HG03469 (cell line): Measurements from ENCODE around the gene ZNF236.

Experiments used
- ATAC-seq: cut with Tn5 transposase; IDR thresholded peaks from one replicate; pipeline ENCODE4 v1.9.1; 2021; ENCODE audit warnings: mild to moderate bottlenecking, moderate library complexity, moderate number of reproducible peaks; ENCODE audit not compliant: unreplicated experiment

The ZNF236 gene

DNA sequence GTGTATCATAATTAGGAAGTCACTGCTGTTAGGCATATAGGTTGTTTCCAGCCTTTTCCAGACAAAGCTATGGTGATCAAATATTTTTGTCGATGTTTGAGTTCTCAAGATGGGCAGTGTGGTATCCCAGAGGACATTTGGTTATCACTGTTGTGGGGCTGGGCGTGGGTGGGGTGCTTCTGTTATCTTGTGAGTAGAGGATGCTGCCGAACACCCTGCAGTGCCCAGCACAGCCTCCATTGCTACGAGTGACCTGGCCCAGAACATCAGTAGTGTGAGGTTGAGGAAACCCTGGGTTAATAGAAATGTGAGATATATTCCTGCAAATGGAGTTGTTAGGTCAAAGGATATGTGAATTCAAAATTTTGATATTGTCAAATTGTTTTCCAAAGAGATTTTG lies 33.2 kb downstream of the ZNF236 start:
- ATAC-seq: no peak

GRCh38 chr18:76857476-76857875 lies 35.1 kb downstream of the ZNF236 start:
- no peak for ATAC-seq

DNA sequence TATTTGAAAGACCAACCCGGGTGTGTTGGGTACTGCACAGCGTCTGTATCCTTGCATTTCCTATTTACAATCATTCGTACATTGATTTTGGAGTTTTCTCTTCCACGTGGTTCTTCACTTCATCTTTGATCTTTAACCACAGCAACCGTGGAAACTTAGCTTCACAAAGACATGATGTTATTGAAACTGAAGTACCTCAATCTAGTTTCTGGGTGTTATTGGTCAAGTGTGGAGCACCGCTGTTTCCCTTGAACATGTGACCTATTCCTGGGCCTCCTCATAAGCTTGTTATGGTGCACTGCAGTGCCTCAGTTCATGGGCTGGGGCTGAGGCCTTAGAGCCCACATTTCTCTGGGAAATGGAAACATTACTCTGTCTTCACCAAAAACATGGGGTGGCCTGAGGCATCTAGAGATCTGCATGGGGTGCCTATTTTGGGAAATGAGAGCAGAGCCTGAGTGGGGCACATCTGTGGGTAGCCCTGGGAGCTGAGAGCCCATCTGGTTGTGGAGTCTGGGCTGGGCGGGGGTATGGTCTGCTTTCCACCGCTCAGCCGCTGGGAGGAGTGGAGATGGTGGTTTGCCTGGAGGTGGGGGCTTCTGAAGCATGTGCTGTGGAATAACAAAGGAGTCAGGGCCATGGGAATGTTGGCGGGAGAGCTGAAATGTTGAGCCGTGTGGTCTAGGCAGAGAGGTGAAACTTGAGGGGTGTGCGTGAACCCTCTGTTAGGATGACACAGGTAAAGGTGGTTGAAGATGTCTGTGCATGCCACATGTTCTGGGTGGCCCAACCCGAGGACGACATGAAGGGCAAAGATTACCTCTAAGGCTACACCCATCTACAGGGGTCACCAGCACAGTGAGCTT lies 37.4 kb downstream of the ZNF236 start:
- peak; percentile 80 for ATAC-seq

DNA sequence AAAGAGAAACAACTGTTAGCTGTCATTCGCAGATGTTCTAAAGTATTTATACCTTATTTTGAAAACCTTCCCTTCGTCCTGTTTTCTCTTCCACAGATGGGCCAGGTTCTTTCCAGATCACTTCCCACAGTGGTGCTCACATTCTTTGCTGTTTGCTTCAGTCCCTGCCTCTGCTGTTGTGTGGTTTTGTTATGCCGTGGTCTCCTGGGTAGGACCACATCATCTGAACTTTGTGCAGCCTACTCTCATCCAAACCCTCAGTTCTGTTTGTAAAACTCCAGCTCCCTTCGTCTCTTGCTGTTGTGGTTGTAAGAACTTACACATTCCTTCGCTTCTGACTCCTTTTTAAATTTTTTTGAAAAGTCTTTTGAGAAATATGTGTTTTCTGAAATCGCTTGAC lies 38.1 kb downstream of the ZNF236 start:
- ATAC-seq: no peak

- no peak for ATAC-seq
Measured at GRCh38 chr18:76866666-76867065, 44.3 kb downstream of the ZNF236 start.

- no peak for ATAC-seq
Measured at GRCh38 chr18:76873311-76873710, 51.0 kb downstream of the ZNF236 start.

- no peak for ATAC-seq
Measured at GRCh38 chr18:76873713-76874112, 51.4 kb downstream of the ZNF236 start.

DNA sequence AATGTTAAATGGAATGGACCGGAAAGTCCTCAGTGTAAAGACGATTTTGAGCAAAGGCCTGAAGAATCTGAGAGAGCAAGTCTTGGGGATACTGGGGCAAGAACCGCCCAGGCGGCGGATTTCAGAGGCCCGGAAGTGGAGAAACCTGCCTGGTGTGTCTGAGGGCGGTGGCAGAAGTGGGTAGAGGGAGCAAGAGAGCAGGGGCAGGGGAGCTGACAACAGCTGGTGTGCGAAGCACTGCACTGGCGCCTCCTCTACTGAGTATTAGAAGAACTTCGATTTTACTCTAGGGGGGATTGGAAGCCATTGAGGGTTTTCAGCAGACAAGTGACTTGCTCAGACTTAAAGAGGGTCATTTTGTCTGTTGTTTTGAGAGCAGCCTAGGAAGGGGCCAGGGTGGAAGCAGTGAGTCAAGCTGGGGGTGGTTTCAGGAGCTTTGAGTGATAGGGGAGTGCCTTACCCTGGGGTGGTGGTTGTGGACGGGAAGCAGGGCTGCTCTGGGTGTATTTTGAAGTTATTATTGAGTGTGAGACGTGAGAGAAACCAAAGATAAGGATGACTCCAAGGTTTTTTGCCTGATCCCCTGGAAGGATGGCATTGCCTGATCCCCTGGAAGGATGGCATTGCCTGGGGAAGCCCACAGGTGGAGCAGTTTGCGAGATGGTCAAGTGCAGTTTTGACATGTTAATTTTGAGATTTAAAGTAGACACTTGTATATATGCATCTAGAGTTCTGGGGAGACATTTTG lies 52.5 kb downstream of the ZNF236 start:
- ATAC-seq: no peak

DNA sequence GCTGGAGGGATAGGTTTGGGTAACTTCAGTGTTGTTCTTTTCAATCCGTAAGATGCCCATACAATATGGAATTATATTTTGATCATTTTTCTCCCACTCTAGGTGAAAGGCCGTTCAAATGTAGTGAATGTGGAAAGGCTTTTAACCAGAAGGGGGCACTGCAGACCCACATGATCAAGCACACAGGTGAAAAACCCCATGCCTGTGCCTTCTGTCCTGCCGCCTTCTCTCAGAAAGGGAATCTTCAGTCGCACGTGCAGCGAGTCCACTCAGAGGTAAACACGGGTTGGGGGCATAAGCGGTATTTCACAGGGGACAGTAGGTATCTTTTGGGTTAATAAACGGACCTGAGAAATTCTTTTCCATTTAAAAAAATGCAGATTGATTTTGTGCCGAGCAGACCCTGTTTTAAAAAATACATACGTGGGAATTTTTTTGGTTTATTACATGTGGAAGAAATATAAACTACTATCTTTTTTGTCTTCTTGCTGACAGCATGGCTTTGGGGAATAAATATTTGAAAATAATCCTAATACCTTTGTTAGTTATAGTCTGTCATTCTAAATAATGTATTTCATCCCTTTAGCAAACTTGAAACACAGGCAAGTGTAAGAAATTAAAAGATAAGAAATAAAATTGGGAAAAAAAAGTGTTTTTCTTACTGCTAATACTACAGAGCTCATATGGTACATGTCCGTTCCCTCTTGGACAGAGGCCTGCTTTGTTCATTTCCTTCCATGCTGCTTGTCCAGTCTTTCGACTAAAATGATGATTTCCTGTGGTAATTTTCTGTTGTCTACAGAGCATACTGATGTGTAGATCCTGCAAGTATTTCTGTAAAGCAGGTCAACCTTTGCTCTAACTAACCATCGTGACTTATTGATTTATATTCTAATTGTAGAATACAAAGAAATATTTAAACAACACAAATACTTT lies 53.3 kb downstream of the ZNF236 start:
- ATAC-seq: no peak

DNA sequence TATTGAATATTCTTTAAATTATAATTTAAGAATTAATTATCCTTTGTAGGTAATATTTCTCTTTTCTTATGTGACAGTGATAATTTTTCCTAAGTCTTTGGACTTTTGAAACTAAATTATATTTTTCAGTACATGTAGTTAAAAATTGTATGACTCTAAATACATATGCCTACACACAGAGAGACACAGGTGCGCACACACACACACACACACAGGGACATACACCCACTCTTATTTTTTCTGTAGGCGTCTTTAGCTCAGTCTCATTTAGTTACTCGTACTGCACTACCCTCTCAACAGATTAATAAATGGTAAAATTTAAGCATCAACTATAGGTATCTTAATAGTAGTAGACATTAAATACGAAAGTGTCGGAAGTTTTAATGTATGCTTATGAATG lies 56.1 kb downstream of the ZNF236 start:
- ATAC-seq: no peak

GRCh38 chr18:76880026-76880425 lies 57.7 kb downstream of the ZNF236 start:
- no peak for ATAC-seq

GRCh38 chr18:76881744-76882143 lies 59.4 kb downstream of the ZNF236 start:
- no peak for ATAC-seq

DNA sequence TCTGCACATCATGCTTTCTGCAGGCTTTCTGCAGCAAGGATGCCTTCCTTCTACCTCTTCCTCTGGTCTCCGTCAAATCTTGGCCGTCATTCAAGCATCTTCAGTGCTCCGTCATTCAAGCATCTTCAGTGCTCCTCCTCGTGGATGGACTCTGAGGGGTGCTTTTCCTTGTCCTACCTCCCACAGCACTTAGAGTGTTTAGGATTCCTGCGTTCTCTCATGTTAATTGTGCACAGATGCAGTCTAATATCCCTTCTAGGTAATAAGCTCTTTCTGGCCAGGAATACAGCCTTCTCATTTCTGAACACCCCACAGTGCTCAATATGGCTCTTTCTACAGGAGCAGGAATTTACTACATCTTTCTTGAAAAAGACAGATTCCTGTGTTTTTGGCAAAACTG lies 59.8 kb downstream of the ZNF236 start:
- no peak for ATAC-seq

DNA sequence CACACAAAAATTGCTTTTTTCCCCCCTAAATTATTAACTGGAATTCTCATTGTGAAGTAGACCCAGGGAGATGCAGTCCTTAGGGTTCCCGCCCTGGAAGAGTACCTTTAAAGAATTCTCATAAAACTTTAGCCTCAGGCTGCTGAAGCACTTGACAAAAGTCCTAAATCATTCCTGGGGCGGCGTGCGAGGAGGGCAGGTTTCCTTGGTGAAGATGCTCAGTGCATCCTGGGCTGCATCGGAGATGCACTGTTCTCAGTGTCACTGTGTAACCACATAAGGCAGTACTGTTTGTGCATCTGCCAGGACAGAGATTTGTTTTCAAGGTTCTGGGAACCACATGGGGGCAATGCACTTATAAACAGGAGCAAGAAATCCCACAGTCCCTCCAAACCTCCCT lies 62.6 kb downstream of the ZNF236 start:
- no peak for ATAC-seq

GRCh38 chr18:76886112-76886511 lies 63.8 kb downstream of the ZNF236 start:
- ATAC-seq: no peak

GRCh38 chr18:76889091-76889699 lies 66.8 kb downstream of the ZNF236 start:
- ATAC-seq: no peak

- ATAC-seq: no peak
Measured at GRCh38 chr18:76892832-76893231, 70.5 kb downstream of the ZNF236 start.

GRCh38 chr18:76894566-76895346 lies 72.4 kb downstream of the ZNF236 start:
- no peak for ATAC-seq

- no peak for ATAC-seq
Measured at GRCh38 chr18:76895498-76895897, 73.1 kb downstream of the ZNF236 start.

GRCh38 chr18:76896677-76897076 lies 74.3 kb downstream of the ZNF236 start:
- no peak for ATAC-seq
